ENCODE results near the gene PLEKHG7.

Gene PLEKHG7

DNA sequence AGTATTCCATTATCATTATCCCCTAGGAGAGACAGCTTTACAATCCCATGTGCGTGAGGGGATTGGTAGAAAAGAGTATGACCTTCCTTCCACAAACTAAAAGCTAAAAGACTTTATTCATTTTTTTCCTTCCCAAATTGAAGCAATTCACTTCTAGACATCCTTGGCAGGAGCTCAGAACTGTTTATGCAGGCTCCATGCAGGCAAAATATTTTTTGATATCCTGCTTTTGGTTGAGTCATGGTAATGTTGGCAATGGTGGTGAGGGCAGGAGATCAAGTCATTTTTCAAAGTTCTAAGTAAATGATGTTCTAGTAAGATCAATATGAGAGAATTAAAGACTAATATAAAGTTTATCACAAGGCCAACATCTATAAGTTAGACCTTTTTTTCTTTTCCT lies 1.3 kb upstream of the PLEKHG7 start:
- TF ChIP-seq FOXA1 (IDR thresholded peaks at IDR 0.05) (no peak), ZNF384 (IDR thresholded peaks at IDR 0.05) (no peak), ELF4 (IDR thresholded peaks at IDR 0.05) (no peak), TARDBP (IDR thresholded peaks at IDR 0.05) (no peak), SP1 (IDR thresholded peaks at IDR 0.05) (no peak), LEF1 (IDR thresholded peaks at IDR 0.05; ENCODE audit: borderline replicate concordance) (no peak), NFRKB (IDR thresholded peaks at IDR 0.05) (no peak), L3MBTL2 (conservative IDR thresholded peaks at IDR 0.05) (no peak), CTBP1 (IDR thresholded peaks at IDR 0.05; ENCODE audit: borderline replicate concordance) (no peak), FOXM1 (IDR thresholded peaks at IDR 0.05; ENCODE audit: borderline replicate concordance) (no peak), SUZ12 (IDR thresholded peaks at IDR 0.05) (no peak), HDGF (IDR thresholded peaks at IDR 0.05; ENCODE audit: borderline replicate concordance) (no peak), BHLHE40 (IDR thresholded peaks at IDR 0.05; ENCODE audit: borderline replicate concordance) (no peak), ARNT (IDR thresholded peaks at IDR 0.05) (no peak), FOXK2 (IDR thresholded peaks at IDR 0.05) (no peak)
- TF ChIP-seq, protein P1, sequence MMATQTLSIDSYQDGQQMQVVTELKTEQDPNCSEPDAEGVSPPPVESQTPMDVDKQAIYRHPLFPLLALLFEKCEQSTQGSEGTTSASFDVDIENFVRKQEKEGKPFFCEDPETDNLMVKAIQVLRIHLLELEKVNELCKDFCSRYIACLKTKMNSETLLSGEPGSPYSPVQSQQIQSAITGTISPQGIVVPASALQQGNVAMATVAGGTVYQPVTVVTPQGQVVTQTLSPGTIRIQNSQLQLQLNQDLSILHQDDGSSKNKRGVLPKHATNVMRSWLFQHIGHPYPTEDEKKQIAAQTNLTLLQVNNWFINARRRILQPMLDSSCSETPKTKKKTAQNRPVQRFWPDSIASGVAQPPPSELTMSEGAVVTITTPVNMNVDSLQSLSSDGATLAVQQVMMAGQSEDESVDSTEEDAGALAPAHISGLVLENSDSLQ (IDR thresholded peaks at IDR 0.05) = no peak
- ChIA-PET POLR2A (no interaction called here), CTCF (no interaction called here)
- no peak for DNase-seq (ENCODE audit: extremely low spot score)

DNA sequence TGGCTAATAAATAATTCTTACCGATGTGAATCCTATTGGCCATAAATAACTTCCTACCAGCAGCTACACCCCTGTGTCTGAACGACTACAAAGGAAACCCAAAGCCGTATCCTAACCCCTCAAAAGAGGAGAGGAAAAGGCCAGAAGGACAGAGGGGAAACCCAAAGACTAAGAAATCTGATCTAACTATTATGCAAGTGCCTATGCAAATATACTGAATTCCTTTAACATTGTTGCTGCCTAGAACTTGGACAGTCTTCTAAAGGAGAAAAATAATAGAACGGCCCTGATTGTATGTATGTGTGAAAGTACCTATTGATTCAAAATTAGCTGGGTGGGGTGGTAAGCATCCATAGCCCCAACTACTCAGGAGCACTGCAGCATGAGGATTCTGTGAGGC lies 997 bp downstream of the PLEKHG7 start:
- TF ChIP-seq TARDBP (IDR thresholded peaks at IDR 0.05) (no peak), CTBP1 (IDR thresholded peaks at IDR 0.05; ENCODE audit: borderline replicate concordance) (no peak), NFRKB (IDR thresholded peaks at IDR 0.05) (no peak), ZNF384 (IDR thresholded peaks at IDR 0.05) (no peak), HDGF (IDR thresholded peaks at IDR 0.05; ENCODE audit: borderline replicate concordance) (no peak), ELF4 (IDR thresholded peaks at IDR 0.05) (no peak), L3MBTL2 (conservative IDR thresholded peaks at IDR 0.05) (no peak), SUZ12 (IDR thresholded peaks at IDR 0.05) (no peak), FOXM1 (IDR thresholded peaks at IDR 0.05; ENCODE audit: borderline replicate concordance) (no peak), ARNT (IDR thresholded peaks at IDR 0.05) (no peak)
- TF ChIP-seq, protein P1 (IDR thresholded peaks at IDR 0.05) = no peak
- POLR2A ChIA-PET = no interaction called here
- DNase-seq (ENCODE audit: extremely low spot score) = no peak
- CTCF ChIA-PET = no interaction called here

DNA sequence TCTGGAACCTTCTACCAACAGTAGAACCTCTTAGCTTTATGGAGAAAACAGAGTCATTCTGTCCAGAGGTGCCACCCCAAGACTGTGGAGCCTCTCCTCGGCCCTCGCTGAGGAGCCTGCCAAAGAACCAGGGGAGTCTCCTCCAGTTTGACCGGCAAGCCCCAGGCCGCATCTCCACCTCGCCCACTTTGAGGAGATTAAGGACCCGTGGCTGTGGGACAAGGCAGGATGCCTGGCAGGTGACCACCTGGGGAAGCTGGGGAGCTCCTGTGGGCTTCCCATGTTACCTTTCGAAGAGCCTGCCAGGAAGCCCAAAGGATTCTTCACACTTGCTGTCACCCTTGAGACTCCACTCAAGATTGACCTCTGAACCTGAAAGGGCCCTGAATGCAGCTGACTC lies 3.8 kb downstream of the PLEKHG7 start:
- DNase-seq (ENCODE audit: extremely low spot score) = no peak
- CTCF ChIA-PET = no interaction called here
- POLR2A ChIA-PET = no interaction called here
- TF ChIP-seq ARNT (IDR thresholded peaks at IDR 0.05) = no peak
- no peak for TF ChIP-seq BHLHE40 (IDR thresholded peaks at IDR 0.05; ENCODE audit: borderline replicate concordance)
- no peak for TF ChIP-seq TARDBP (IDR thresholded peaks at IDR 0.05)
- TF ChIP-seq ZNF384 (IDR thresholded peaks at IDR 0.05) = no peak

DNA sequence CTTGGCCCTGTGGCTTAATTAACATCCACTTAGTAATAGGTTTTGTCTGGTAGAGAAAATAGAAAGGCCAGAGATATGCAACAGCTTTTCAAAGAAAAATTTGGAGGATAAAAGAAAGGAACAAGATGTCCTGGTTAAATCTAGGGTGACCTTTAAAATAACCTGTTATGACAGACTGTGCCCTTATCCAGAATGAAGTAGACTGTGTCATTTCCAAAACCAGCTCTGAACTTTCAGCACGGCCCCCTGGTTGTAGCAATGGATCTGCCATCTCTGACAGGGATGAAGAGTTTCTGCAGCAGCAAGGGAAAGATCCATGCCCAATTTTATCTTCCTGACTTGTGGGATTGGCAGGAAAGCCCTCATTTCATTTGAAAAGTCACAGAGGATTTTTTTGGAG lies 5.1 kb downstream of the PLEKHG7 start:
- ChIA-PET POLR2A (no interaction called here), CTCF (interaction anchor here (1.4 kb wide), 1 partner anchor 9 kb away, joined by 4 read pairs; no protein-coding TSS in a partner anchor)
- no peak for TF ChIP-seq LEF1 (IDR thresholded peaks at IDR 0.05; ENCODE audit: borderline replicate concordance)
- no peak for TF ChIP-seq FOXK2 (IDR thresholded peaks at IDR 0.05)
- no peak for DNase-seq (ENCODE audit: extremely low spot score)

DNA sequence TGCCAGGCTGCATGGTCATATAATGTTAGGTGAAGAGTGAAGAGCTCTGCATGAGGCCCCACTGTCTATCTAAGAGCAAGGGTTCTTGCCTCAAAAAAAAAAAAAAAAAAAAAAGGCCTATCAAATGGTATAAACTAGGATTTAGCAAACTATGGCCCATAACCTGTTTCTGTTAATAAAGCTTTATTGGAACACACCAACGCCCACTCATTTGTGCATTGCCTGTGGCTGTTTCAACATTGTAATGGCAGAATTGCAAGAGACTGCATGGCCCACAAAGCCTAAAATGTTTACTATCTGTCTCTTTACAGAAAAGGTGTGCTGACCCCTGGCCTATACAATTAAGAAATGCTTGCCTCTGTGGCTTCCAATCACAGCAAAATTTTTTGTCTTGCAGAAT lies 12.8 kb downstream of the PLEKHG7 start:
- DNase-seq (ENCODE audit: extremely low spot score) = no peak
- TF ChIP-seq TARDBP (IDR thresholded peaks at IDR 0.05) (no peak), NFRKB (IDR thresholded peaks at IDR 0.05) (no peak), BHLHE40 (IDR thresholded peaks at IDR 0.05; ENCODE audit: borderline replicate concordance) (no peak), FOXK2 (IDR thresholded peaks at IDR 0.05) (no peak), FOXA1 (IDR thresholded peaks at IDR 0.05) (no peak), CTBP1 (IDR thresholded peaks at IDR 0.05; ENCODE audit: borderline replicate concordance) (no peak), SUZ12 (IDR thresholded peaks at IDR 0.05) (no peak), ELF4 (IDR thresholded peaks at IDR 0.05) (no peak), HDGF (IDR thresholded peaks at IDR 0.05; ENCODE audit: borderline replicate concordance) (no peak), L3MBTL2 (conservative IDR thresholded peaks at IDR 0.05) (no peak), ARNT (IDR thresholded peaks at IDR 0.05) (no peak), ZNF384 (IDR thresholded peaks at IDR 0.05) (no peak)
- TF ChIP-seq, protein P1 (IDR thresholded peaks at IDR 0.05) = no peak
- ChIA-PET CTCF (no interaction called here), POLR2A (no interaction called here)

DNA sequence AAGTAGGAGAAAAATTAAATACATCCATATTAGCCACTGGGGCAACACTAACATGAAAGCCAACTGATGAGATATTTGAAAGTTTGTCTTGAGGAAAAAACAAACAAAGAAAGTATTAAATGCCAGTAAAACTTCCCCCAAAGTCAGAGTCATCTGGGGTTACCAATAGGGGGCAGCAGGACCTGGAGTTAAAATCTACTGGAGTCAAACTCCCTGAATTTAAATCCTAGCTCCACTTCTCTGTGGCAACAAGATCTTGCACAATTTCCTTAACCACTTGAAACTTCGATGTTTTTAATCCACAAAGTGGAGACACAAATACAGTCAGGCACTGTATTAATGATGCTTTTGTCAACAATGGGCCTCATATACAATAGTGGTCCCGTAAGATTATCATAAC lies 14.4 kb downstream of the PLEKHG7 start:
- POLR2A ChIA-PET = no interaction called here
- DNase-seq (ENCODE audit: extremely low spot score) = no peak
- CTCF ChIA-PET = interaction anchor here (0.6 to 1.6 kb wide), 4 partner anchors 9 to 1384 kb away, joined by 3 to 4 read pairs (median 3); no protein-coding TSS in a partner anchor

More for the DNA sequence above, 14.4 kb downstream of the PLEKHG7 start:
- TF ChIP-seq, protein P1 (IDR thresholded peaks at IDR 0.05) = no peak
- TF ChIP-seq ZNF384 (IDR thresholded peaks at IDR 0.05) = no peak
